Measurements from ENCODE around the gene RPS6KA5.

The RPS6KA5 gene

DNA sequence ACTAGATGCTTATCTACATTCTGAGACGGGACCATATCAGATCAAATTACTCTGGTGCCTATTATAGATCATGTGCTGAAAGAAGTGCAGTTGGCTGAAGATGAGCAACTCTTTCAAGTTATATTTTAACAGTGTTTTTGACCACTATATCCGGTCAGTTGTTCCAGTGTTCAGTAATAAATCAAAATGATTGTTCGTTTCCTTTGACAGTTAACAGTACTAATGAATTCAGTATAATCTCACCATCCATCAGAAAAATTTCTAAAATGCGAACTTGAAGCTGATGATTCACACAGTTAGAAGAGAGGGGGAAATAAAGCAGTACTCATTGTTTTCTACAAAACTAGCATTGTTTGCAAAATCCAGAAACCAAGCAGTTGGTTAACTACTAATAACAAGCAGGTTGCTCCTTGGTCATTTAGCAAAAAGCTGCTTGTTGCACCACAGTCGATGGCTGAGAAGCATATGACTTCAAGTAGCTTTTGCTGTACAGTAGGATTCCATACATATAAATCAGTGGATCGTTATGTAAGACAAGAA is 2.3 kb downstream of the RPS6KA5 start:
- Histone ChIP-seq H4K20me1 (ENCODE audit: control insufficient read depth, insufficient read depth, low read depth, low read length) (no peaks in the 10 kb centered on the region), H3K27ac (ENCODE audit: low read depth, low read length) (no peak overlapping the region), H3K79me2 (ENCODE audit: control insufficient read depth, low read length) (peaks cover 55% of the 10 kb centered on the region), H3F3A (ENCODE audit: control insufficient read depth, insufficient read depth) (peaks cover 2% of the 10 kb centered on the region; the same call in 1 of the 2 replicates), H3K9me2 (replicated peaks; ENCODE audit: control insufficient read depth, low read length) (no peaks in the 10 kb centered on the region), H3K27me3 (ENCODE audit: control insufficient read depth, low read length) (no peaks in the 10 kb centered on the region), H3K4me3 (ENCODE audit: low read length) (no peak overlapping the region), H3K9me3 (ENCODE audit: control insufficient read depth, insufficient read depth, low read length) (no peaks in the 10 kb centered on the region), H3K4me2 (ENCODE audit: low read length) (0 out of 2 replicates have a peak overlapping the region, but pooled peaks have one; percentile 5), H3K36me3 (ENCODE audit: control insufficient read depth, low read length) (no peaks in the 10 kb centered on the region), H3K4me1 (ENCODE audit: control insufficient read depth, low read length) (peaks cover 24% of the 10 kb centered on the region)
- TF ChIP-seq EZH2phosphoT487 (IDR thresholded peaks at IDR 0.05; ENCODE audit: borderline replicate concordance, low read length), result no peak
- TF ChIP-seq, protein P1, sequence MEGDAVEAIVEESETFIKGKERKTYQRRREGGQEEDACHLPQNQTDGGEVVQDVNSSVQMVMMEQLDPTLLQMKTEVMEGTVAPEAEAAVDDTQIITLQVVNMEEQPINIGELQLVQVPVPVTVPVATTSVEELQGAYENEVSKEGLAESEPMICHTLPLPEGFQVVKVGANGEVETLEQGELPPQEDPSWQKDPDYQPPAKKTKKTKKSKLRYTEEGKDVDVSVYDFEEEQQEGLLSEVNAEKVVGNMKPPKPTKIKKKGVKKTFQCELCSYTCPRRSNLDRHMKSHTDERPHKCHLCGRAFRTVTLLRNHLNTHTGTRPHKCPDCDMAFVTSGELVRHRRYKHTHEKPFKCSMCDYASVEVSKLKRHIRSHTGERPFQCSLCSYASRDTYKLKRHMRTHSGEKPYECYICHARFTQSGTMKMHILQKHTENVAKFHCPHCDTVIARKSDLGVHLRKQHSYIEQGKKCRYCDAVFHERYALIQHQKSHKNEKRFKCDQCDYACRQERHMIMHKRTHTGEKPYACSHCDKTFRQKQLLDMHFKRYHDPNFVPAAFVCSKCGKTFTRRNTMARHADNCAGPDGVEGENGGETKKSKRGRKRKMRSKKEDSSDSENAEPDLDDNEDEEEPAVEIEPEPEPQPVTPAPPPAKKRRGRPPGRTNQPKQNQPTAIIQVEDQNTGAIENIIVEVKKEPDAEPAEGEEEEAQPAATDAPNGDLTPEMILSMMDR (IDR thresholded peaks at IDR 0.05; ENCODE audit: low read depth, low read length, poor library complexity, severe bottlenecking), result no peak

DNA sequence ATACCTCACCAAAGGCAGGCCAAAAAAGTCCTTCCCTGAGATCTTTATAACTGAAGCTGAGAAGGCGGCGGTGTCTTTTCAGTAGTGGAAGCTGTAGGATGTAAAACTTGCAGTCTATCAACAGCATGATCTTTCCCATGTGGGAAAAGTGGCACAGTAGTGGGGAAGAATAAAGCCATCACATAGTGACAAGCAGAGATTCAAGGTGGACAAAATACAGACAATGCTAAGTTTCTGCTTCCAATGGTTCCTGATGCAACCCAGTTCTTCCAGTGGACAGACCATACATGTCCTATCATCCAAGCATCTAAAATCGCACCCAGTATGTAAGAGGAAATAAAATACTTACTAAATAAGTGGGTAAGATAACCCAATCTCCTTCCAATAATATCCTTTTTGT is 4.1 kb downstream of the RPS6KA5 start:
- no peak overlapping the region for H3K27ac ChIP-seq (ENCODE audit: low read depth, low read length)
- H3F3A ChIP-seq (ENCODE audit: control insufficient read depth, insufficient read depth), result peaks cover 2% of the 10 kb centered on the region; the same call in 1 of the 2 replicates
- no peaks in the 10 kb centered on the region for H4K20me1 ChIP-seq (ENCODE audit: control insufficient read depth, insufficient read depth, low read depth, low read length)
- TF ChIP-seq EZH2phosphoT487 (IDR thresholded peaks at IDR 0.05; ENCODE audit: borderline replicate concordance, low read length), result no peak
- TF ChIP-seq, protein P1 (IDR thresholded peaks at IDR 0.05; ENCODE audit: low read depth, low read length, poor library complexity, severe bottlenecking), result no peak
- no peaks in the 10 kb centered on the region for H3K36me3 ChIP-seq (ENCODE audit: control insufficient read depth, low read length)
- no peak overlapping the region for H3K4me2 ChIP-seq (ENCODE audit: low read length)
- no peaks in the 10 kb centered on the region for H3K27me3 ChIP-seq (ENCODE audit: control insufficient read depth, low read length)
- H3K4me1 ChIP-seq (ENCODE audit: control insufficient read depth, low read length), result peaks cover 11% of the 10 kb centered on the region
- no peaks in the 10 kb centered on the region for H3K9me2 ChIP-seq (replicated peaks; ENCODE audit: control insufficient read depth, low read length)
- peaks cover 63% of the 10 kb centered on the region for H3K79me2 ChIP-seq (ENCODE audit: control insufficient read depth, low read length)
- H3K4me3 ChIP-seq (ENCODE audit: low read length), result no peak overlapping the region
- H3K9me3 ChIP-seq (ENCODE audit: control insufficient read depth, insufficient read depth, low read length), result no peaks in the 10 kb centered on the region

DNA sequence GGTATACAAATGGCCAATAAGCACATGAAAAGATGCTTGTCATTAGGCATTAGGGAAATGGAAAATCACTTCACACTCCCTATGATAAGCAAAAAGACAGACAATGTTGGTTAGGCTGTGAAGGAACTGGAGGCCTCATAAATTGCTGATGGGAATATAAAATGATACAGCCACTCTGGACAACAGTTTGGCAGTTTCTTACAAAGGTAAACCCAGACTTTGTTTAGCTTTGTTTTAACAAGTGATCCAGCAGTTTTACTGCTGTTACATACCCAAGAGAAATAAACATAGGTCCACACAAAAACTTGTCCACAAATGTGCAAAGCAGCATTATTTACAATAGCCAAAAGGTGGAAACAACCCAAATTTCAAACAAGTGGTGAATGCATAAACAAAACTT is 5.4 kb downstream of the RPS6KA5 start:
- Histone ChIP-seq H4K20me1 (ENCODE audit: control insufficient read depth, insufficient read depth, low read depth, low read length) (no peaks in the 10 kb centered on the region), H3K4me2 (ENCODE audit: low read length) (no peak overlapping the region), H3F3A (ENCODE audit: control insufficient read depth, insufficient read depth) (no peaks in the 10 kb centered on the region), H3K36me3 (ENCODE audit: control insufficient read depth, low read length) (no peaks in the 10 kb centered on the region), H3K4me1 (ENCODE audit: control insufficient read depth, low read length) (peaks cover 8% of the 10 kb centered on the region), H3K27ac (ENCODE audit: low read depth, low read length) (no peak overlapping the region), H3K27me3 (ENCODE audit: control insufficient read depth, low read length) (no peaks in the 10 kb centered on the region), H3K9me3 (ENCODE audit: control insufficient read depth, insufficient read depth, low read length) (no peaks in the 10 kb centered on the region), H3K9me2 (replicated peaks; ENCODE audit: control insufficient read depth, low read length) (no peaks in the 10 kb centered on the region), H3K4me3 (ENCODE audit: low read length) (no peak overlapping the region), H3K79me2 (ENCODE audit: control insufficient read depth, low read length) (peaks cover 63% of the 10 kb centered on the region)
- TF ChIP-seq, protein P1 (IDR thresholded peaks at IDR 0.05; ENCODE audit: low read depth, low read length, poor library complexity, severe bottlenecking), result no peak
- no peak for TF ChIP-seq EZH2phosphoT487 (IDR thresholded peaks at IDR 0.05; ENCODE audit: borderline replicate concordance, low read length)

Data from DOHH2 (cell line).